ENCODE results near the gene PSMD9.

The PSMD9 gene

GRCh38 chr12:121843236-121843982 lies 45.2 kb upstream of the PSMD9 start:
- Histone ChIP-seq H3K27ac (replicated peaks) (no peak overlapping the region; the same call in 1 of the 2 replicates), H3K27me3 (ENCODE audit: insufficient read depth, poor library complexity, severe bottlenecking) (no peaks in the 10 kb centered on the region), H3K4me3 (replicated peaks; ENCODE audit: insufficient read depth, low read length) (no peak overlapping the region)
- TF ChIP-seq REST (IDR thresholded peaks at IDR 0.05; ENCODE audit: insufficient replicate concordance, low read depth) = no peak
- no peak for TF ChIP-seq POLR2AphosphoS5 (IDR thresholded peaks at IDR 0.05; ENCODE audit: low read depth)
- TF ChIP-seq CTCF (IDR thresholded peaks at IDR 0.05; ENCODE audit: insufficient read depth, low read length) = no peak
- peak; percentile 40; the same call in 1 of the 2 replicates for TF ChIP-seq SPI1 (IDR thresholded peaks at IDR 0.05; ENCODE audit: borderline replicate concordance, low read depth)
- no peak for DNase-seq (ENCODE audit: low read depth in 1 of 2, low spot score in 1 of 2)

DNA sequence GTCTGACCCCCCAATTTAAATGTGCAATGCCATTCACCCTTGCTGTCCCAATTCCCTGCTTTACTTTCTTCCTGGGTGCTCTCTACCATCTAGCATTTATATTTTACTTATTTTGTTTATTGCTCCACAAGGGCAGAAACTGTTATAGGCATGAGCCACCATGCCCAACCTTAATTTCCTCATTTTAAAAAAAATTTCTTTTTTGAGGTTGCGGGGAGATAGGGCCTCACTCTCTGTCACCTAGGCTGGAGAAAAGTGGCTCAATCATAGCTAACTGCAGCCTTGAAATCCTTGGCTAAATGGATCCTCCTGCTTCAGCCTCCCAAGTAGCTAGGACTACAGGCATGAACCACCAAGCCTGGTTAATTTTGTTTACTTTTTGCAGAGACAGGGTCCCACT lies 42.9 kb upstream of the PSMD9 start:
- Histone ChIP-seq H3K27me3 (ENCODE audit: insufficient read depth, poor library complexity, severe bottlenecking) (no peaks in the 10 kb centered on the region), H3K4me3 (replicated peaks; ENCODE audit: insufficient read depth, low read length) (no peak overlapping the region), H3K27ac (replicated peaks) (peak overlapping the region; percentile 87)
- TF ChIP-seq CTCF (IDR thresholded peaks at IDR 0.05; ENCODE audit: insufficient read depth, low read length) (no peak), POLR2AphosphoS5 (IDR thresholded peaks at IDR 0.05; ENCODE audit: low read depth) (no peak), SPI1 (IDR thresholded peaks at IDR 0.05; ENCODE audit: borderline replicate concordance, low read depth) (no peak), REST (IDR thresholded peaks at IDR 0.05; ENCODE audit: insufficient replicate concordance, low read depth) (no peak)
- peak in 1 of 2 experiments; percentile 66 for DNase-seq (ENCODE audit: low read depth in 1 of 2, low spot score in 1 of 2)

- Histone ChIP-seq H3K27me3 (ENCODE audit: insufficient read depth, poor library complexity, severe bottlenecking) (no peaks in the 10 kb centered on the region), H3K4me3 (replicated peaks; ENCODE audit: insufficient read depth, low read length) (peak overlapping the region; percentile 6), H3K27ac (replicated peaks) (peak overlapping the region; percentile 77)
- TF ChIP-seq REST (IDR thresholded peaks at IDR 0.05; ENCODE audit: insufficient replicate concordance, low read depth) (no peak), POLR2AphosphoS5 (IDR thresholded peaks at IDR 0.05; ENCODE audit: low read depth) (no peak), CTCF (IDR thresholded peaks at IDR 0.05; ENCODE audit: insufficient read depth, low read length) (no peak), SPI1 (IDR thresholded peaks at IDR 0.05; ENCODE audit: borderline replicate concordance, low read depth) (no peak), GABPA (IDR thresholded peaks at IDR 0.05; ENCODE audit: low read depth) (no peak)
- no peak for DNase-seq (ENCODE audit: low read depth in 1 of 2, low spot score in 1 of 2)
Measured at GRCh38 chr12:121849211-121849610, 39.4 kb upstream of the PSMD9 start.
